Right lobe of liver (tissue), 4 donors: ENCODE measurements around the gene NRTN.

Source experiments
- POLR2A ChIP-seq: fragments of 450-650 bp; IDR thresholded peaks from one replicate; pipeline ENCODE4 v1.6.1; 2017; ENCODE audit warnings: antibody characterized with exemption, mild to moderate bottlenecking
- TF ChIP-seq, protein P1 (sequence below), 4 donors: fragments of 200-600 bp in 3 of 4; fragments of 450-650 bp in 1 of 4; IDR thresholded peaks; one replicate each; pipeline versions ENCODE4 v1.5.1 to v1.8.0; 2016 to 2022; ENCODE audit warnings: antibody characterized with exemption in 4 of 4, mild to moderate bottlenecking in 2 of 4
- donor health status: DM: no; HTN: no; CAD: no.
- donor health status: DM: no; HTN: no; CAD: no.
- donor health status: DM: no; HTN: yes; CAD: no.

DNA sequence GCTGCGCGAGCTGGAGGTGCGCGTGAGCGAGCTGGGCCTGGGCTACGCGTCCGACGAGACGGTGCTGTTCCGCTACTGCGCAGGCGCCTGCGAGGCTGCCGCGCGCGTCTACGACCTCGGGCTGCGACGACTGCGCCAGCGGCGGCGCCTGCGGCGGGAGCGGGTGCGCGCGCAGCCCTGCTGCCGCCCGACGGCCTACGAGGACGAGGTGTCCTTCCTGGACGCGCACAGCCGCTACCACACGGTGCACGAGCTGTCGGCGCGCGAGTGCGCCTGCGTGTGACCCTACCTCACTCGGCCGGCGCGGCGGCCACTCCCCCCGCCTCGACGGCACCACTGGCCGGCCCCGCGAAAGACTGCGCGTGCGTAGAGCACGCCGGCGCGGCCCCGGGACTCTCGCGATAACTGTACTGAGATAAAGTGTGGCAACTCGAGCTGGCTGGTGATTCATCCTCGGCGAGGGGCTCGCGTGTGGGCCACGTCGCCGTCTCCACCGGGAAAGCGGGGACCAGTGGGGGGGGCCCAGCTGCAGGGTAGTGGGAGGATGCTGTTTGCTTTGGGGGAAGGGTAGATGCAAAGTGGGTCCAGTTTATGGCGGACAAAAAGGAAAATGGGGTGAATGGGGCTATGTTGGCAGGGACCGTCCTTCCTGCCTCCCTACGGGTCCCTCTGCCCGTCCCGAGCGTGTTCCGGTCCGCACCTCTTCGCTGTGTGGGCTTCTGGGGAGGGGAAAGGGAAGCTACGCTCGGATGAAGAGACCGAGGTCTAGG is 23.2 kb downstream of the NRTN start:
- TF ChIP-seq, protein P1, sequence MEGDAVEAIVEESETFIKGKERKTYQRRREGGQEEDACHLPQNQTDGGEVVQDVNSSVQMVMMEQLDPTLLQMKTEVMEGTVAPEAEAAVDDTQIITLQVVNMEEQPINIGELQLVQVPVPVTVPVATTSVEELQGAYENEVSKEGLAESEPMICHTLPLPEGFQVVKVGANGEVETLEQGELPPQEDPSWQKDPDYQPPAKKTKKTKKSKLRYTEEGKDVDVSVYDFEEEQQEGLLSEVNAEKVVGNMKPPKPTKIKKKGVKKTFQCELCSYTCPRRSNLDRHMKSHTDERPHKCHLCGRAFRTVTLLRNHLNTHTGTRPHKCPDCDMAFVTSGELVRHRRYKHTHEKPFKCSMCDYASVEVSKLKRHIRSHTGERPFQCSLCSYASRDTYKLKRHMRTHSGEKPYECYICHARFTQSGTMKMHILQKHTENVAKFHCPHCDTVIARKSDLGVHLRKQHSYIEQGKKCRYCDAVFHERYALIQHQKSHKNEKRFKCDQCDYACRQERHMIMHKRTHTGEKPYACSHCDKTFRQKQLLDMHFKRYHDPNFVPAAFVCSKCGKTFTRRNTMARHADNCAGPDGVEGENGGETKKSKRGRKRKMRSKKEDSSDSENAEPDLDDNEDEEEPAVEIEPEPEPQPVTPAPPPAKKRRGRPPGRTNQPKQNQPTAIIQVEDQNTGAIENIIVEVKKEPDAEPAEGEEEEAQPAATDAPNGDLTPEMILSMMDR (IDR thresholded peaks at IDR 0.05), result peak in 1 of 4 donors; percentile 5
- peak; percentile 99 for TF ChIP-seq POLR2A
